PC-3 (cell line): ENCODE measurements around the gene PDCL3.

ENCODE experiments used
- CTCF ChIP-seq: fragments of 300-600 bp; sonication (generic); conservative IDR thresholded peaks from 2 replicates; pipeline ENCODE4 v1.5.1; 2017; ENCODE audit warnings: antibody characterized with exemption, low read depth, mild to moderate bottlenecking, low read length
- EZH2 ChIP-seq: fragments of 300-600 bp; sonication (generic); IDR thresholded peaks from one replicate; pipeline ENCODE4 v1.6.1; 2017; ENCODE audit warnings: antibody characterized with exemption, mild to moderate bottlenecking, low read length; ENCODE audit not compliant: unreplicated experiment
- EZH2phosphoT487 ChIP-seq: fragments of 300-600 bp; sonication (generic); IDR thresholded peaks from 2 replicates; pipeline ENCODE4 v1.6.1; 2018; ENCODE audit warnings: mild to moderate bottlenecking, antibody characterized with exemption, low read length, borderline replicate concordance

GRCh38 chr2:100539221-100539620, 23.6 kb upstream of the PDCL3 start:
- TF ChIP-seq CTCF (no peak), EZH2 (no peak), EZH2phosphoT487 (no peak)
